GM04504 (cell line): ENCODE data around the gene KCNH5.

Source experiments
- DNase-seq: peaks from one replicate; pipeline ENCODE4 v3.0.0-alpha.2; 2012; ENCODE audit warnings: low read depth

Gene KCNH5

DNA sequence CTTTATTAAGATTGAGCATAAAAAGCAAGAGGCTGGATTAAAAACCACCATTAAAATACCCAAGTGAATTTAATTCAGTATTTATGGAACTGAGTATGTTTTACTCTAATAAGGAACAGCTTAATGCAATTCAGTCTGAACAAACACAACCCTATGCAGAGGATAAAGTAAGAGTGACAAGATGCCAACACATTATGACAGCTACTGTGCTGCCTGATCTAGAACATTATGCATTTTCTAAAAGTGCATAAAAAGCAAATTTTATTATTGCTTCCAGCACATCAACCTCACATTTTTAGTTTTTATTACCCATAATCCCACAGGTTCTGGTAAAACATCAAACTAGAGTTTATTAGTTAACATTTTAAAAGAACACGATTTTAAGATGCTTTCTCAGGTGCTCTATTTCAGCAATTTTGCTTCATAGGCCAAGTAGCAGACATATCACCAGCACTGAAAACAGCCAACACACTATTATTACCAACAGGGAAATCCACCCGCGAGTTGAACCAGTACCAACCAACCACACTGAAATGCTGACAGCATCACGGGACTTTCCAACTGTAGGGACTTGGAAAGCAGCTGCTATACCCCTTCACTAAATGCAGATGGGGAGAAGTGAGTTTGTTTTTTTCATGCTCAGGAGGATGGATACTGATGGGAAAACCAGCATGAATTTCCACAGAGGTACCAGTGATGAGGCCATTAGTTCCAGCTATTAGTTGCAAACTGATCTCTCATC lies 372.1 kb downstream of the KCNH5 start:
- no peak for DNase-seq

DNA sequence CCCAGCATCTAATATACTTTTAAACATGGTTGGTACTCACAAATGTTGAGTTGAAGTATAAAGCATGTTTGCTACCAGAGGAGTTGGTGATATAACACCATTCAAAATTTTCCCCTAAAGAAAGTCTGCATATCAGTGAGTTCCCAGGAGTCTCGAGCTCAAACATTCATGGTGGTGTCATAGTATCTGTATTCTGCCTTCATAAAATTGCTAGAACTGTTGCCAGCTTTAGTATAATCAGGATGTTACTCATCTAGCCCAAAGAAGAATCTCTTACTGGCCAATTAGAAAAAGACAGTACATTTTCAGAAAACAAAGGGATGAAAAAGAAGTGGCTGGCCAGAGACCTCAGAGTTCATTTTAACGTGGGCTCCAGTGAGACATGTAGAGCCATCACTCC lies 374.7 kb downstream of the KCNH5 start:
- DNase-seq = no peak

DNA sequence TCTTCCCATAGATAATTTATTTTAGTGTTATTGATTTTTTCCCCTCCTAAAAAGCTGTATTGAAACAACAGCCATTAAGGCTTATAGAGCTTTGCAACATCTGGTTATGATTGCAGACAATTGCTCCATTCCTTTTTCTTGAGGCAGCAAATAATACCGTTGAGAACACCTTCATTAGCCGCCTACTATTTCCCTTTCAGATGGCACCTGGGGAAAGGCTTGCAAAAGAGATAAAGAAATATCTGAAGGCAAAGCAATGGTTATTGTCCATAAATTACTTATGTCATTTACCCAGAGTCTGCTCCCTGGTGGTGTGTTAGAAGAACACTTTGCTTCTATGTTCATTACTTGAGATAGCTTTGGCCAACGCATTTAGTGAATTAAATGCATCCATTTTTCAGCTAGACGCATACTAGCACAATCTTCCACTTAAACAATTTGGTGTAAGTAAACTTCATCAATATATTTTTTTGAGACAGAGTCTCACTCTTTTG lies 377.8 kb downstream of the KCNH5 start:
- DNase-seq = no peak

DNA sequence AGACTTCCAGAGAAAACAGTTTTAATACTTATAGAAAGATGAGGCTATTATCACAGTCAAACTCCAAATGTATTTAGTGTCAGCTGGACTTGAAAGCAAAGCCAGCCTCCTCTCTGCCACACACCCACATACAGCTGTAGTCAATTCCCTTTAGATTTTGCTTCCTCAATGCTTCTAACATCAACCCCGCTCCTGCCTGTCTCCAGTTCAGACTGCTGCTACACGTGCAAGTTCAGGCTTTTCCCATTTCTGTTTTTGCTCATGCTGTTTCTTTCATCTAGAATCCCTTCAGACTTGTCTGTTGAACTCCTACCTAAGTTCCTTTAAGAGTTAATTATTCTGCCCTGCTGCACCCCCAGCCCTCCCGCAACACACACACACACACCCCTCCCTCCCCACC lies 380.0 kb downstream of the KCNH5 start:
- DNase-seq = no peak

DNA sequence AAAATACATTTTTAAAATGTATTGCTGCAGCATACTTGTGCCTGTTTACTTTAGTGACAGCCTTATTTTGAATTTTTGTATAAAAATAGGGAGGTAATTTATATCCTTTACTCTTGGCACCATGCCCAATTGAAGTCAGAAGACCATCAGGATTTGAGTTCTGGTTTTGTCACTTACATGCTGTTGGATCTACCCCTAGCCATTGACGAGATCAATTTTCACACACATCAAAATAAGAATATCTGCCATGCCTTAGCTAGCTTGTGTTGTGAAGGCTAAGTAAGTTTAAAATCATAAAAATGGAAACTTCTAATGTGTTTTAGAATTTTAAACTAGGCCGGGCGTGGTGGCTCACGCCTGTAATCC lies 381.8 kb downstream of the KCNH5 start:
- no peak for DNase-seq

DNA sequence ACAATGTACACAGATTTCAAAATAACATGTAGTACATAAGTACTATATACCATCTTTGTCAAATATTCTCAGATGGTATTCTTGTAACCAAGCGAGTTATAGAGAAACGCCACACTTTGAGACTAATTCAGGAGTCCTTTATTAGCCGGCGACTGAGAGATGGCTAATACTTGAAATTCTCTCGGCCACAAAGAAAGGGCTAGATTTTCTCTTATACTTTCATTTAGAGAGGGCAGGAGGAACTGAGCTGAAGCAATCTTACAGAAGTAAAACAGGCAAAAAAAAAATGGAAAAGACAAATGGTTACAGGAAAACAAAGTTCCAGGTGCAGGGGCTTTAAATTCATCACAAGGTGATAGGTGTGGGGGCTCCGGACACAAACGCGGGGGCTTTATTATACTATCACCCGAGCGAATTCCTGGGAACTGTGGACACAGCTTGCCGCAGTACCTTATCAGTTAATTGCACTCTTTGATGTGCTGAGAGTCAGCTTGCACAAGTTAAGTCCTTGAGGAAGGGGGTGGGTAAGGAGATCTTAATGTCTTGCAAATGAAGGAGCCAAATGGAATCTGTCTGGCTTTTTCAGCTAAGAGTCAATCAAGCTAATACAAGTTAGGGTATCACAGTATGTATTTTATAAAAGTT lies 382.3 kb downstream of the KCNH5 start:
- no peak for DNase-seq

DNA sequence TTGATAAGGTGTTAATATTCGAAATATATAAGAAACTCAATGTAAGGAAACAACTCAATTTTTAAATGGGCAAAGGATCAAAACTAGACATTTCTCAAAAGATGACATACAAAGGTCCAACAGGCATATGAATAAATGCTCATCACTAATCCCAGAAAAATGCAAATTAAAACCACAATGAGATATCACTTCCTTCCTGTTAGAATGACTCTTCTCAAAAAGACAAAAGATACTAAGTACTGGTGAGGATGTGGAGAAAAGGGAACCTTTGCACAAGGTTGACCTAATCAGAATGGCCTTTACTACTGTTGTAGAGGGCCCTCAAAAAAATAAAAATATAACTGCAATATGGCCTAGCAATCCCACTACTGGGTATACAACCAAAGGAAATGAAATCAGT lies 383.4 kb downstream of the KCNH5 start:
- DNase-seq = no peak

DNA sequence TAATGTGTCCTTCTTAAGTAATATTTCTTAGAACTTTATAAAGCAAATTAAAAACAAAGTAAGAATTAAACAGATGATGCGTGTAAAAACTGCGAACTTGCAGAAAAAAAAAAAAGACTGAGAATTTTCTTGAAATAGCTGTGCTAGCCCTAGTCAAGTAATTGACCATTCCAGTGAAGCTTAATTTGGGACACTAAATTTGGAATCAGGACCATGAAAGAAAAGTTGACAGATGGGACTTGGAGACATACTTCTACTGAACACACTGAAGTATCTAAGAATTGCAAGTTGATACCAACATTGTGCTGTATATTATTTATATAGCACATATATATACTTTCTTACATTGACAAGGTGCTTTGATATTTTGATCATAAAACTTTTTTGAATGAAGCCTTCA lies 386.6 kb downstream of the KCNH5 start:
- no peak for DNase-seq

DNA sequence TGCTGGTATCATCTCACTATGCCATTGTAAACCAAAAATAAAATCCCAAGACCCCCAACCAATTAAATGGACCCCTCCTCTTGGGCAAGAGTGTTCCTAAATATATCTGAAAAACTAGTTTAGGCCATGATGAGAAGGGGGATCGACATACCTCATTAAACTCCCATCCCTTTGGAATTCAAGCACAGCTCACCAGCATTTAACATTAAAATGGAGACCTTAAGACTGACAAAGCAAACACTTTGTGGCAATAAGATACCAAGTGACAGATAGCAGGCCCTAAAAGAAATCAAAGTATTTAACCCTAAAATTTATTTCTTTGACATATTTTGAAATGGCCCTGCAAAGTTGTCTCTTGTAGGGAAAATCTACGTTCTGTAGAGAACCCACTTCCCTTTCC lies 387.9 kb downstream of the KCNH5 start:
- no peak for DNase-seq

DNA sequence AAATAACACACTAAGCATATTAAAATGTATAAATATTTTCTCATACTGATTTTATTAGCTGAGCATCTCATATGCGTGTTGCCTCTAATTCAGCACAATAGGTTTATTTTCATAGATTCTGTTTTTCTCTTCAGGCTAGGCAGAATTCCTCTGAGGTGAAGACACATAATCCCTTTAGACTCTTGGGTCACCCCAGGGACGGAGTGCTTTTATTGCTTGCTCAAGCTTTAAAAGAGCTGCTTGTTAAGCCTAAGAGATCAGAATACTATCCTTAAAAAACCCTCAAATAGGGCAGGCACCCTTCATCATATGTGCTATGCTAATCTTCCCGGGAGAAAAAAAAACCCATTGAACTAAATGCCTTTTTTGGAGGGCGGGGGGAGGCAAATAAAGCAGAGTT lies 390.1 kb downstream of the KCNH5 start:
- no peak for DNase-seq

DNA sequence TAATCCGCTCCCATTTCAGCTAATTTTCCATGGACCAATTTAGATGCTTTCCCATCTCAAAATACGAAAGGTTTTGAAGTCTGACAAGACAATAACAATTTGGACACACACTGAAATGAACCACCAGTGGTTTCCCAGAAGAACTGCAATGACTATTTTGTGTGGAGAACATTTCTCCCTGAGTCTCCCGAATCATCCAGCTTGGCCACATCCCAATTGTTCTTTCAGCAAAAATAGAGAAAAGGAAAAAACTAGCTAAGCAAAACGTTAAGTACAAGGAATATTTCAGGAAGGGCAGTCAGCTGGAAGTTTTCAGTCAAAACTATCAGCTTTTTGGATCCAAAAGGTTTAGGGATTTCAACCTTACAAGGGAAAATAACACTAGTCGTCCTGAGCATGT lies 390.6 kb downstream of the KCNH5 start:
- DNase-seq = no peak
